Heart left ventricle (tissue), 16 donors: ENCODE results near the gene SERPING1. TPM values are rescaled to one million over a fixed set of nuclear protein-coding genes. Genes with fewer than 3 reads are reported as not detected.

Experiments
- ATAC-seq, 4 donors: fragments of 200-7000 bp; cut with Tn5 transposase; one replicate each; pipeline ENCODE4 v1.9.1; 2020 to 2022; ENCODE audit warnings: moderate library complexity in 4 of 4, mild to moderate bottlenecking in 3 of 4, moderate number of reproducible peaks in 1 of 4
- DNase-seq, 5 donors: peaks; one replicate each; pipeline ENCODE4 v3.0.0-alpha.2; 2020
- H3K27ac ChIP-seq, 12 donors: fragments of 200-600 bp; sonication (generic) in 4 of 12; one replicate each; pipeline versions ENCODE4 v1.5.0 to v1.8.0; 2016 to 2022; ENCODE audit warnings: mild to moderate bottlenecking in 2 of 12
- H3K27me3 ChIP-seq, 9 donors: fragments of 200-600 bp; sonication (generic) in 2 of 9; one replicate each; pipeline versions ENCODE4 v1.5.1 to v1.8.0; 2016 to 2022; ENCODE audit warnings: mild to moderate bottlenecking in 3 of 9
- H3K36me3 ChIP-seq, 9 donors: fragments of 200-600 bp; sonication (generic) in 2 of 9; one replicate each; pipeline versions ENCODE4 v1.5.0 to v1.8.0; 2018 to 2022; ENCODE audit warnings: mild to moderate bottlenecking in 2 of 9
- H3K4me1 ChIP-seq, 12 donors: fragments of 200-600 bp; sonication (generic) in 4 of 12; one replicate each; pipeline versions ENCODE4 v1.5.0 to v1.8.0; 2016 to 2022; ENCODE audit warnings: mild to moderate bottlenecking in 3 of 12
- H3K4me3 ChIP-seq, 12 donors: fragments of 200-600 bp; sonication (generic) in 4 of 12; one replicate each; pipeline versions ENCODE4 v1.5.0 to v1.8.0; 2017 to 2022; ENCODE audit warnings: mild to moderate bottlenecking in 9 of 12, moderate library complexity in 4 of 12
- H3K9me3 ChIP-seq, 12 donors: fragments of 200-600 bp; sonication (generic) in 4 of 12; one replicate each; pipeline versions ENCODE4 v1.5.0 to v1.8.0; 2016 to 2022; ENCODE audit warnings: mild to moderate bottlenecking in 1 of 12
- CTCF ChIP-seq, 12 donors: fragments of 200-600 bp; sonication (generic) in 4 of 12; IDR thresholded peaks; one replicate each; pipeline versions ENCODE4 v1.5.0 to v1.8.0; 2018 to 2022; ENCODE audit warnings: antibody characterized with exemption in 12 of 12, mild to moderate bottlenecking in 5 of 12
- POLR2A ChIP-seq, 2 donors: fragments of 450-650 bp; IDR thresholded peaks; one replicate each; pipeline ENCODE4 v1.6.1; 2017; ENCODE audit warnings: antibody characterized with exemption in 2 of 2, mild to moderate bottlenecking in 2 of 2, moderate library complexity in 2 of 2
- WGBS, 4 donors: extraction: QIAGEN DNeasy Blood & Tissue Kit in 2 of 4; methylation state at CpG; one replicate each; pipeline versions ENCODE4 v1.1.5 to v1.1.7; 2013 to 2018; 5-methylcytosine and 5-hydroxymethylcytosine counted together
- intact Hi-C, 10 donors: fragments of 100-400 bp; cut with DNase I; formaldehyde crosslinking; loops; one replicate each; pipeline versions ENCODE4 v1.11.1 to v1.14.2; 2022
- polyA plus RNA-seq, 2 donors: library from polyadenylated mRNA; stranded (reverse); fragments of 200-250 nt; gene quantifications; one replicate each; pipeline ENCODE4 v1.2.3, GENCODE V29; 2013
- total RNA-seq, 9 donors: library from RNA; depleted of rRNA in 2 of 9; stranded (reverse); fragments of >200 nt in 2 of 9; fragmentation: NEBNext Ultra II Directional in 3 of 9; extraction: Animal tissue kit (Norgen Biotek cat#: 25700) in 3 of 9; gene quantifications; one replicate each; pipeline versions ENCODE4 v1.1.0 to v1.2.4, GENCODE V29; 2016 to 2023
- donor health status: ischemic (EF 13 %, LVEDD 7.1; RV severe dilation, severe dysfunction).
- donor health status: healthy with polysubstance abuse.
- donor health status: DM: no; HTN: yes; CAD: no.
- donor health status: DM: no; HTN: no; CAD: no.
- donor health status: ischemic (EF 25% LVEDD 6.9; RV normal size, moderate dysfunction).
- donor health status: ischemic (EF 25% LVEDD 5.7; RV mildly dilated, moderate dysfunction).
- donor health status: healthy.
- donor health status: DM: yes; HTN: yes; CAD: no.
- donor health status: ischemic (EF 35%, LVEDD 5.7; RV mildly dilated, moderate dysfunction).
- donor health status: nonischemic (EF 11% LVEDD 7.7; RV severe dilation, severe dysfunction).
- donor health status: DM: yes; HTN: yes; CAD: no.
- donor health status: PGD.
- donor health status: ischemic (EF 29% LVEDD 5.4; RV normal size, mild dysfunction).
- donor health status: nonischemic (EF 23%, LVEDD 6.1; RV moderate dilation, normal function).

Gene SERPING1
- total and polyA plus RNA-seq, 11 donors = 55.5 to 344 (median 87.0) TPM

- no peak for ATAC-seq
- DNase-seq = no peak
- peaks cover 0 to 12% (median 6%) of the 10 kb centered on the region in 12 donors for H3K9me3 ChIP-seq
- 33 to 58% (median 52%) methylated on average over 3 of the region's 3 CpGs for WGBS, 4 donors
- no peak overlapping the region for H3K27ac ChIP-seq
- intact Hi-C loops = no loop called here
- H3K36me3 ChIP-seq = peaks cover 0 to 7% (median 0%) of the 10 kb centered on the region in 9 donors
- TF ChIP-seq CTCF (IDR thresholded peaks at IDR 0.05) = no peak
- no peak overlapping the region for H3K4me3 ChIP-seq
- H3K27me3 ChIP-seq = no peaks in the 10 kb centered on the region
- H3K4me1 ChIP-seq = no peaks in the 10 kb centered on the region
These were observed 24.8 kb downstream of the SERPING1 start for GRCh38 chr11:57622263-57622662.

GRCh38 chr11:57624864-57625263, 27.4 kb downstream of the SERPING1 start:
- intact Hi-C loops = no loop called here
- Histone ChIP-seq H3K4me1 (no peaks in the 10 kb centered on the region), H3K9me3 (peaks cover 0 to 5% (median under 1%) of the 10 kb centered on the region in 12 donors), H3K27ac (no peak overlapping the region), H3K36me3 (no peaks in the 10 kb centered on the region), H3K4me3 (no peak overlapping the region), H3K27me3 (no peaks in the 10 kb centered on the region)
- TF ChIP-seq CTCF (IDR thresholded peaks at IDR 0.05) = no peak
- no peak for TF ChIP-seq POLR2A (IDR thresholded peaks at IDR 0.05)
- 86 to 94% (median 93%) methylated on average over 2 of the region's 2 CpGs for WGBS, 4 donors
- ATAC-seq (no peak), DNase-seq (no peak)

- 79 to 86% (median 83%) methylated on average over 1 of the region's 1 CpG for WGBS, 4 donors
- H3K27me3 ChIP-seq = no peaks in the 10 kb centered on the region
- H3K36me3 ChIP-seq = no peaks in the 10 kb centered on the region
- ATAC-seq = no peak
- DNase-seq = no peak
- no peak overlapping the region for H3K27ac ChIP-seq
- no peak for TF ChIP-seq POLR2A (IDR thresholded peaks at IDR 0.05)
- no peak for TF ChIP-seq CTCF (IDR thresholded peaks at IDR 0.05)
- H3K4me3 ChIP-seq = no peak overlapping the region
- intact Hi-C loops = no loop called here
- no peaks in the 10 kb centered on the region for H3K4me1 ChIP-seq
- no peaks in the 10 kb centered on the region for H3K9me3 ChIP-seq
These were observed 29.4 kb downstream of the SERPING1 start for GRCh38 chr11:57626895-57627294.

- no peaks in the 10 kb centered on the region for H3K27me3 ChIP-seq
- no peak for DNase-seq
- 51 to 66% (median 61%) methylated on average over 2 of the region's 2 CpGs for WGBS, 4 donors
These were observed 32.7 kb downstream of the SERPING1 start for GRCh38 chr11:57630171-57630570.

More at GRCh38 chr11:57630171-57630570, 32.7 kb downstream of the SERPING1 start:
- Histone ChIP-seq H3K36me3 (no peaks in the 10 kb centered on the region), H3K4me1 (no peaks in the 10 kb centered on the region), H3K9me3 (no peaks in the 10 kb centered on the region), H3K27ac (no peak overlapping the region), H3K4me3 (no peak overlapping the region)
- intact Hi-C loops = loop anchor here in 1 of 10 donors (5.0 kb wide), 1 partner anchor 48 kb away; no protein-coding TSS in a partner anchor
- no peak for ATAC-seq
- TF ChIP-seq CTCF (IDR thresholded peaks at IDR 0.05) = no peak
- no peak for TF ChIP-seq POLR2A (IDR thresholded peaks at IDR 0.05)
